Large intestine (tissue), 3 donors: ENCODE results near the gene CAMTA1. TPM values are rescaled to one million over a fixed set of nuclear protein-coding genes. Genes with fewer than 3 reads are reported as not detected.

ENCODE experiments used
- DNase-seq, 2 donors: peaks; one replicate each; pipeline versions ENCODE4 v3.0.0 to v3.0.0-alpha.2; 2013
- H3K27ac ChIP-seq: one replicate; pipeline ENCODE4 v1.5.1; 2013; ENCODE audit warnings: low read length
- H3K27me3 ChIP-seq: 2 replicates; pipeline ENCODE4 v1.6.1; 2013; ENCODE audit warnings: low read length; ENCODE audit not compliant: control insufficient read depth, insufficient read depth
- H3K36me3 ChIP-seq: 2 replicates; pipeline ENCODE4 v1.6.1; 2013; ENCODE audit warnings: low read length; ENCODE audit not compliant: control insufficient read depth, insufficient read depth
- H3K4me1 ChIP-seq: one replicate; pipeline ENCODE4 v1.6.1; 2013; ENCODE audit warnings: low read length; ENCODE audit not compliant: control insufficient read depth, insufficient read depth
- H3K4me3 ChIP-seq: one replicate; pipeline ENCODE4 v1.5.1; 2013; ENCODE audit warnings: low read length
- H3K9me3 ChIP-seq: one replicate; pipeline ENCODE4 v1.6.1; 2013; ENCODE audit warnings: mild to moderate bottlenecking, low read depth, low read length, moderate library complexity; ENCODE audit not compliant: control insufficient read depth
- WGBS: methylation state at CpG from one replicate; pipeline ENCODE4 v1.1.5; 2013; ENCODE audit warnings: low lambda C conversion rate; ENCODE audit not compliant: insufficient coverage; 5-methylcytosine and 5-hydroxymethylcytosine counted together
- polyA plus RNA-seq: library from polyadenylated mRNA; unstranded; fragments of 120-200 nt; gene quantifications from one replicate; pipeline ENCODE4 v1.2.1, GENCODE V29; 2013

The CAMTA1 gene
- polyA plus RNA-seq, 1 donor: 67.9 TPM

GRCh38 chr1:7516929-7517328 is 731.7 kb downstream of the CAMTA1 start:
- DNase-seq: no peak
- H3K27ac ChIP-seq: no peak overlapping the region
- no peaks in the 10 kb centered on the region for H3K27me3 ChIP-seq
- H3K9me3 ChIP-seq: no peaks in the 10 kb centered on the region
- no peak overlapping the region for H3K4me3 ChIP-seq
- WGBS: 73% methylated on average over 3 of the region's 5 CpGs
- no peaks in the 10 kb centered on the region for H3K4me1 ChIP-seq
- H3K36me3 ChIP-seq: no peaks in the 10 kb centered on the region

GRCh38 chr1:7517611-7518330 is 732.5 kb downstream of the CAMTA1 start:
- no CpG with 5 or more reads among the region's 10 CpGs for WGBS
- H3K36me3 ChIP-seq: no peaks in the 10 kb centered on the region
- H3K27me3 ChIP-seq: no peaks in the 10 kb centered on the region

GRCh38 chr1:7518411-7518810 is 733.2 kb downstream of the CAMTA1 start:
- WGBS: no CpG with 5 or more reads among the region's 8 CpGs
- Histone ChIP-seq H3K4me1 (no peaks in the 10 kb centered on the region), H3K4me3 (no peak overlapping the region), H3K36me3 (no peaks in the 10 kb centered on the region), H3K27ac (no peak overlapping the region), H3K9me3 (no peaks in the 10 kb centered on the region), H3K27me3 (no peaks in the 10 kb centered on the region)
- DNase-seq: no peak

More at GRCh38 chr1:7517611-7518330, 732.5 kb downstream of the CAMTA1 start:
- no peaks in the 10 kb centered on the region for H3K4me1 ChIP-seq
- H3K4me3 ChIP-seq: no peak overlapping the region
- no peak for DNase-seq
- no peak overlapping the region for H3K27ac ChIP-seq
- no peaks in the 10 kb centered on the region for H3K9me3 ChIP-seq

- Histone ChIP-seq H3K4me1 (no peaks in the 10 kb centered on the region), H3K27me3 (no peaks in the 10 kb centered on the region), H3K9me3 (no peaks in the 10 kb centered on the region), H3K27ac (no peak overlapping the region), H3K4me3 (no peak overlapping the region), H3K36me3 (no peaks in the 10 kb centered on the region)
- DNase-seq: no peak
- whole genome bisulfite sequencing: no CpG with 5 or more reads among the region's 8 CpGs
Observed at GRCh38 chr1:7519181-7519860, 734.1 kb downstream of the CAMTA1 start.

- H3K4me3 ChIP-seq: no peak overlapping the region
- no peaks in the 10 kb centered on the region for H3K9me3 ChIP-seq
- H3K27ac ChIP-seq: no peak overlapping the region
- H3K36me3 ChIP-seq: no peaks in the 10 kb centered on the region
- DNase-seq: no peak
- H3K4me1 ChIP-seq: no peaks in the 10 kb centered on the region
- no peaks in the 10 kb centered on the region for H3K27me3 ChIP-seq
- no CpG with 5 or more reads among the region's 9 CpGs for WGBS
Observed at GRCh38 chr1:7519861-7520395, 734.7 kb downstream of the CAMTA1 start.

- DNase-seq: no peak
- H3K27ac ChIP-seq: no peak overlapping the region
- no CpG with 5 or more reads among the region's 4 CpGs for WGBS
- H3K9me3 ChIP-seq: no peaks in the 10 kb centered on the region
- no peaks in the 10 kb centered on the region for H3K4me1 ChIP-seq
- no peaks in the 10 kb centered on the region for H3K36me3 ChIP-seq
- no peaks in the 10 kb centered on the region for H3K27me3 ChIP-seq
- no peak overlapping the region for H3K4me3 ChIP-seq
Observed at GRCh38 chr1:7520496-7520895, 735.2 kb downstream of the CAMTA1 start.

GRCh38 chr1:7524341-7525337 is 739.4 kb downstream of the CAMTA1 start:
- no peaks in the 10 kb centered on the region for H3K27me3 ChIP-seq
- no CpG with 5 or more reads among the region's 16 CpGs for WGBS

GRCh38 chr1:7525338-7526063 is 740.2 kb downstream of the CAMTA1 start:
- no CpG with 5 or more reads among the region's 12 CpGs for WGBS
- H3K27ac ChIP-seq: no peak overlapping the region
- no peaks in the 10 kb centered on the region for H3K36me3 ChIP-seq
- no peaks in the 10 kb centered on the region for H3K27me3 ChIP-seq
- H3K4me3 ChIP-seq: no peak overlapping the region
- H3K9me3 ChIP-seq: no peaks in the 10 kb centered on the region
- DNase-seq: no peak
- H3K4me1 ChIP-seq: no peaks in the 10 kb centered on the region

More at GRCh38 chr1:7524341-7525337, 739.4 kb downstream of the CAMTA1 start:
- DNase-seq: no peak
- Histone ChIP-seq H3K36me3 (no peaks in the 10 kb centered on the region), H3K4me3 (no peak overlapping the region), H3K9me3 (no peaks in the 10 kb centered on the region), H3K27ac (no peak overlapping the region), H3K4me1 (no peaks in the 10 kb centered on the region)

- no peaks in the 10 kb centered on the region for H3K9me3 ChIP-seq
- H3K4me1 ChIP-seq: no peaks in the 10 kb centered on the region
- no peaks in the 10 kb centered on the region for H3K27me3 ChIP-seq
- H3K36me3 ChIP-seq: no peaks in the 10 kb centered on the region
- no CpG with 5 or more reads among the region's 10 CpGs for WGBS
- no peak overlapping the region for H3K27ac ChIP-seq
- H3K4me3 ChIP-seq: no peak overlapping the region
- DNase-seq: no peak
Observed at GRCh38 chr1:7526196-7526866, 741.1 kb downstream of the CAMTA1 start.
